ENCODE results near the gene KCNC3.

The KCNC3 gene

GRCh38 chr19:50276370-50277063 lies 52.7 kb downstream of the KCNC3 start:
- no peak for DNase-seq (ENCODE audit: low spot score)

DNA sequence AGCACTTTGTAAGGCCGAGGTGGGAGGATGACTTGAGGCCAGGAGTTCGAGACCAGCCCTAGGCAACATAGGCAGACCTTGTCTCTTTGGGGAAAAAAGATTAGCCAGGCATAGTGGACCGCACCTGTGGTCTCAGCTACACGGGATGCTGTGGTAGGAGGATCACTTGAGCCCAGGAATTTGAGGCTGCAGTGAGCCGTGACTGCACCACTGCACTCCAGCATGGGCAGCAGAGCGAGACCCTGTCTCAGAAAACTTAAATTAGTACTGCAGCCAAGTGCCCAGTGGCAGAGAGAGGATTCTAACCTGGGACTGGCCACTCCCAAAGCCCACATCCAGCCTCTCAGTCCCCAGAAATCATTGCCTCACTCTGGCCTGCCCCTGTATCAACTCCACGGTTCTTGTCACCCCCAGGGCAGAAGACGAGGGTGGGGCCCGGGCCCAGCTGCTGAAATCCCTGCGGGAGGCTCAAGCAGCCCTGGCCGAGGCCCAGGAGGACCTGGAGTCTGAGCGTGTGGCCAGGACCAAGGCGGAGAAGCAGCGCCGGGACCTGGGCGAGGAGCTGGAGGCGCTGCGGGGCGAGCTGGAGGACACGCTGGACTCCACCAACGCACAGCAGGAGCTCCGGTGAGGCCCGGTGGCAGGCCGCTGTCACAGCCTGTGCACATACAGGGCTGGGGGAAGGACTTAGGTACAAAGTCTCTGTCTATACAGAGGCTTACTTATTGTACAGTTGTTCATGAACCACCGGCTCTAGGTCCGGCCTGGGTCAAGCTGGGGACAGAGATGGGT lies 53.4 kb downstream of the KCNC3 start:
- DNase-seq (ENCODE audit: low spot score) = no peak

DNA sequence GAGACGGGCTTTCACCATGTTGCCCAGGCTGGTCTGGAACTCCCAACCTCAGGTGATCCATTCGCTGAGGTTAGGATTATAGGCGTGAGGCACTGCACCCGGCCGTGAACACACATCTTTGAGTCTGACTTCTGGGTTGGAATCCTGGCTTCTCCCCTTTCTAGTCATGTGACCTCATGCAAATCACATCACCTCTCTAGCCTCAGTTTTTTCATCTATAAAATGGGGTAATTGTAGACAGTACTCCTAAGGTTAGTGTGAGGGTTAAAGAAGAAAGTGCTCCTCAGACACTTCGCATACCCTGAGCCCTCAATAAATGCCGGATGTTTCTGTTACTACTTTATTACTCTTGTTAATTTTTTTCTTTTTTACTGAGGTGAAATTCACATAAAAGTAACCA lies 55.4 kb downstream of the KCNC3 start:
- no peak for DNase-seq (ENCODE audit: low spot score)

GRCh38 chr19:50272263-50272897 lies 56.8 kb downstream of the KCNC3 start:
- no peak for DNase-seq (ENCODE audit: low spot score)

DNA sequence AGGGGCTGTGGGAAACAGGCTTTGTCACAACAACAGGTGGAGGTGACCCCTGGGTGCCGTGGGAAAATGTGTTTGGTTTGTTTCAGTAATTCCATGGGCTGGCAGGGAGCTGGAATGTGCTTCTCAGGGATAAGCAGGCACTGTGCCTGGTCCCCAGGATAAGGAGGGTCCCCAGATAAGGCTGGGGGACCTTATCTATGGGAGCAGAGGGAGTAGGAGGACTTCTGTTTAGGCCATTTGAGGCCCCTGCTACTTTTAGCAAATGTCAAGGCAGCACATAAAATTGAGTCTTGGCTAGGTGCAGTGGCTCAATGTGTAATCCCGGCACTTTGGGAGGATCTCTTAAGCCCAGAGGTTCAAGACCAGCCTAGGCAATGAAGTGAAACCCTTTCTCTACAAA lies 59.5 kb downstream of the KCNC3 start:
- no peak for DNase-seq (ENCODE audit: low spot score)

DNA sequence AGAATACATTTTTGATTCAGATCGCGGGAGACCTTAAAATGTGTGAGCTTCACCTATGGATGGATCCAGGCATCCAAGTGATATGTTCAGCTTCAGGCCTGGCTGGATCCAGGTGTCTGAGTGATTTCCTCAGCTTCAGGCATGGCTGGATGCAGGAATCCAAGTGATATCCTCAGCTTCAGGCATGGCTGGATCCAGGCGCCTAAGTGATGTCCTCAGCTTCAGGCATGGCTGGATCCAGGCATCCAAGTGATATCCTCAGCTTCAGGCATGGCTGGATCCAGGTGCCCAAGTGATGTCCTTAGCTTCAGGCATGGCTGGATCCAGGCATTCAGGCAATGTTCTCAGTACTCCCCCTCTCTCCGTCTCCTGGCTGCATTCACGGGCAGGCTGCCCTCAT lies 60.7 kb downstream of the KCNC3 start:
- no peak for DNase-seq (ENCODE audit: low spot score)

DNA sequence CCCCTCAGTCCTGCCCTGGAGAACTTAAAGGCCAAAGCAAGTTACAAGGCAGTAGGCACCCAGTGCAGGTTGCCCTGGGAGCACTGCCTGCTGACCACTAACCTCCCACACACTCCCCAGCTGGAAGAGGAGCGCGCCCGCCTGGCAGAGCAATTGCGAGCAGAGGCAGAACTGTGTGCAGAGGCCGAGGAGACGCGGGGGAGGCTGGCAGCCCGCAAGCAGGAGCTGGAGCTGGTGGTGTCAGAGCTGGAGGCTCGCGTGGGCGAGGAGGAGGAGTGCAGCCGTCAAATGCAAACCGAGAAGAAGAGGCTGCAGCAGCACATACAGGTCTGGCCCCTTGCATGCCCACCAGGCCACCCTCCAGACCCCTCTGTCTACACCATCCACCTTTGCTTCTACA lies 61.1 kb downstream of the KCNC3 start:
- no peak for DNase-seq (ENCODE audit: low spot score)

- DNase-seq (ENCODE audit: low spot score) = no peak
Measured at GRCh38 chr19:50266896-50267295, 62.3 kb downstream of the KCNC3 start.

DNA sequence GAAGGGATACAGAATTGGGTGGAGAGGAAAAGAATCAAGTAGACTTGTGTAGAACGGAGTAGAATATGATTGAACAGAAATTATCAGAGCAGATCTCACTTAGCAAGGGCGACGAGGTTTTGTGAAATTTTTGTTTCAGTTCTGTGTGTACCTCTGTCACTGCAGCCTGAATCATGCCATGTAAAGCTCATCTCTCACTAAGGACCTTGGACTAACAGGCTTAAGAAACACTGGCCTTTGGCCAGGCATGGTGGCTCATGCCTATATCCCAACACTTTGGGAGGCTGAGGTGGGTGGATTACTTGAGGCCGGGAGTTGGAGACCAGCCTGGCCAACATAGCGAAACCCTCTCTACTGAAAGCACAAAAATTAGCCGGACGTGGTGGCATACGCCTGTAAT lies 63.1 kb downstream of the KCNC3 start:
- DNase-seq (ENCODE audit: low spot score) = no peak

DNA sequence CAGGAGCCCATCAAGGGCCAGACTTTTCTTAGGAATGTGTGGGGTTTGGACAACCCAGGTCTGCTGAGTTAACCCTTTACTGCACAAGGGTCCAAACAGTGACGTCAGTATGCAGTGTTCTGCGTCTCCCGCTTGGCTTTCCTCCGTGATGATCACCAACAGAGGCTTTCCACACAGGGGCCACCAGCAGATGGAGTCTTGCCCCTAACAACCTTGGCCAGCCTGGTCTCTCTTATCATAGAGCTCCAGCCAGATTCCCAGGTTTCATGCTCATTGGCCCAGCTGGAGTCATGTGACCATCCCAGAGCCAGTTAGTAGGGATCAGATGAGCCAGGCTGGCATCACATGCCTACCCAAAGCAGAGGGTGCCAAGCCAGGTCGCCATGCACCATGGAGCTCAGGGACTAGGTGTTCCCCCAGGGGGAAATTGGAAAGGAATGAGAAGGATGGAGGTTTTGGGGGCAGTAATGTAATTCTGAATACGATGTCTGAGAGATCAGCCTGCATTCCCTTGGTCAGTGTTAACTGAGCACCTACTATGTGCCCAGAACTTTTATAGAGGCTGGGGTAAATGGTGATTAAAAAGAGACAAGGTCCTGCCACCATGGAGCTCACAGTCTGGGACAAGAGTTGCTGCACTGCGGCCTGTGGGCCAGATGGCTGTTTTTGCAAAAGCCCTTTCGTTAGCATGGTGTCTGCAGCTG lies 64.5 kb downstream of the KCNC3 start:
- no peak for DNase-seq (ENCODE audit: low spot score)

DNA sequence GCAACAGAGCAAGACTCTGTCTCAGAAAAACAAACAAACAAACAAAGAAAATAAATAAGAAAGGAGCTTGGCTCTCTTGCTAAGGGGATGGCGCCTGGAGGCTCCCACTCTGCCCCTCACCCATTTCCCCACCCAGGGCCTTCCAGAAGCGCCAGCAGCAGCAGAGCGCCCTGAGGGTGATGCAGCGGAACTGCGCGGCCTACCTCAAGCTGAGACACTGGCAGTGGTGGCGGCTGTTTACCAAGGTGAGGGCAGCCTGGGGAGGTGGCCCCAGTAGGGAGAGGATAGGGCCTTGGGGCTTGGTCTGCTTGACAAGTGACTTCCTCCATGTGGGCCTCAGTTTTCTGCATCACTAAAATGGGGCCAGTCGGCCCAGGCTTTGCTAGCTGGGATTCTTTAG lies 66.0 kb downstream of the KCNC3 start:
- no peak for DNase-seq (ENCODE audit: low spot score)

All from kidney capillary endothelial cell (primary cell).